Activated T-helper 1 cell treated with anti-CD3 and anti-CD28 coated beads, Interleukin-12 subunit alpha, Interleukin-12 subunit beta, Interleukin-2, Interleukin-4 antibody, amounts not matched to agents 30 ng/mL and 10 ng/mL and 1 ng/mL, durations not matched to agents 14 hours and 24 hours and 36 hours (primary cell): ENCODE data around the gene BARD1. TPM values are rescaled to one million over a fixed set of nuclear protein-coding genes. Genes with fewer than 3 reads are reported as not detected.
"Not testable (repeated sequence)": the region's sequence is repeated elsewhere in the genome, so short reads cannot be mapped to it uniquely, and the experiment has no call there.

ENCODE experiments used
- DNase-seq: peaks from one replicate; pipeline ENCODE4 v3.0.0; 2021; ENCODE audit warnings: low spot score
- H3K27ac Mint-ChIP-seq: one replicate; pipeline ENCODE4 v1.8.0; 2021; ENCODE audit warnings: mild to moderate bottlenecking, mixed read lengths
- H3K27me3 Mint-ChIP-seq: one replicate; pipeline ENCODE4 v1.8.0; 2022; ENCODE audit warnings: mild to moderate bottlenecking, moderate library complexity, mixed read lengths; ENCODE audit not compliant: insufficient read depth
- H3K36me3 Mint-ChIP-seq: one replicate; pipeline ENCODE4 v1.8.0; 2021; ENCODE audit warnings: low read depth, mixed read lengths
- H3K4me1 Mint-ChIP-seq: one replicate; pipeline ENCODE4 v1.8.0; 2021; ENCODE audit warnings: low read depth, mixed read lengths
- H3K4me3 Mint-ChIP-seq: one replicate; pipeline ENCODE4 v1.8.0; 2021; ENCODE audit warnings: mild to moderate bottlenecking, moderate library complexity, mixed read lengths
- H3K9me3 Mint-ChIP-seq: one replicate; pipeline ENCODE4 v1.8.0; 2021; ENCODE audit warnings: mixed read lengths
- intact Hi-C: fragments of 100-400 bp; cut with micrococcal nuclease; formaldehyde crosslinking; loops from one replicate; pipeline ENCODE4 v1.15.1; 2024
- total RNA-seq: library from RNA; stranded (reverse); gene quantifications from 2 replicates; pipeline ENCODE4 v1.2.3, GENCODE V29; 2022

Gene BARD1
- total RNA-seq, 1 donor from 2014 or later: 34.0 TPM

GRCh38 chr2:214747992-214748391, 61.5 kb downstream of the BARD1 start:
- no peak for DNase-seq
- H3K27me3 Mint-ChIP-seq: no peaks in the 10 kb centered on the region
- peaks cover 42% of the 10 kb centered on the region for H3K36me3 Mint-ChIP-seq
- intact Hi-C loops: no loop called here
- no peak overlapping the region for H3K4me3 Mint-ChIP-seq
- H3K27ac Mint-ChIP-seq: no peak overlapping the region
- no peaks in the 10 kb centered on the region for H3K4me1 Mint-ChIP-seq
- no peaks in the 10 kb centered on the region for H3K9me3 Mint-ChIP-seq

GRCh38 chr2:214742119-214742518, 67.4 kb downstream of the BARD1 start:
- peaks cover 13% of the 10 kb centered on the region for H3K4me1 Mint-ChIP-seq
- H3K4me3 Mint-ChIP-seq: no peak overlapping the region
- intact Hi-C loops: no loop called here
- no peak for DNase-seq
- H3K9me3 Mint-ChIP-seq: no peaks in the 10 kb centered on the region
- H3K36me3 Mint-ChIP-seq: peaks cover 35% of the 10 kb centered on the region
- H3K27ac Mint-ChIP-seq: no peak overlapping the region
- H3K27me3 Mint-ChIP-seq: no peaks in the 10 kb centered on the region

GRCh38 chr2:214740867-214741395, 68.6 kb downstream of the BARD1 start:
- no peak overlapping the region for H3K27ac Mint-ChIP-seq
- no peaks in the 10 kb centered on the region for H3K9me3 Mint-ChIP-seq
- H3K36me3 Mint-ChIP-seq: peaks cover 37% of the 10 kb centered on the region
- peaks cover 17% of the 10 kb centered on the region for H3K4me1 Mint-ChIP-seq
- no peak overlapping the region for H3K4me3 Mint-ChIP-seq
- intact Hi-C loops: loop anchor here (2.0 kb wide), 2 partner anchors 14 to 68 kb away; partner anchors contain the start of gene BARD1
- H3K27me3 Mint-ChIP-seq: no peaks in the 10 kb centered on the region
- no peak for DNase-seq

GRCh38 chr2:214737188-214737587, 72.3 kb downstream of the BARD1 start:
- no peak for DNase-seq
- Mint-ChIP-seq H3K27me3 (no peaks in the 10 kb centered on the region), H3K4me3 (no peak overlapping the region), H3K27ac (peak overlapping the region; percentile 5), H3K9me3 (no peaks in the 10 kb centered on the region), H3K4me1 (peaks cover 17% of the 10 kb centered on the region), H3K36me3 (peaks cover 27% of the 10 kb centered on the region)
- intact Hi-C loops: no loop called here

- peaks cover 24% of the 10 kb centered on the region for H3K36me3 Mint-ChIP-seq
- H3K27ac Mint-ChIP-seq: no peak overlapping the region
- H3K9me3 Mint-ChIP-seq: no peaks in the 10 kb centered on the region
- no peak overlapping the region for H3K4me3 Mint-ChIP-seq
- no peaks in the 10 kb centered on the region for H3K4me1 Mint-ChIP-seq
- intact Hi-C loops: no loop called here
- no peaks in the 10 kb centered on the region for H3K27me3 Mint-ChIP-seq
- DNase-seq: no peak
Observed at GRCh38 chr2:214730800-214731407, 78.6 kb downstream of the BARD1 start.

- Mint-ChIP-seq H3K4me3 (no peak overlapping the region), H3K36me3 (peaks cover 22% of the 10 kb centered on the region), H3K27ac (no peak overlapping the region), H3K9me3 (no peaks in the 10 kb centered on the region), H3K4me1 (no peaks in the 10 kb centered on the region), H3K27me3 (no peaks in the 10 kb centered on the region)
- intact Hi-C loops: no loop called here
- no peak for DNase-seq
Observed at GRCh38 chr2:214730248-214730647, 79.2 kb downstream of the BARD1 start.

- Mint-ChIP-seq H3K4me1 (no peaks in the 10 kb centered on the region), H3K9me3 (peaks cover 6% of the 10 kb centered on the region), H3K36me3 (peaks cover 45% of the 10 kb centered on the region), H3K4me3 (no peak overlapping the region), H3K27me3 (no peaks in the 10 kb centered on the region), H3K27ac (no peak overlapping the region)
- intact Hi-C loops: no loop called here
- no peak for DNase-seq
Observed at GRCh38 chr2:214724741-214725140, 84.7 kb downstream of the BARD1 start.

- Mint-ChIP-seq H3K9me3 (peaks cover 11% of the 10 kb centered on the region), H3K36me3 (peaks cover 31% of the 10 kb centered on the region)
- H3K27ac Mint-ChIP-seq, H3K27me3 Mint-ChIP-seq, H3K4me3 Mint-ChIP-seq, intact Hi-C loops, DNase-seq, H3K4me1 Mint-ChIP-seq: not testable (repeated sequence)
Observed at GRCh38 chr2:214717837-214718236, 91.6 kb downstream of the BARD1 start.

GRCh38 chr2:214716811-214717560, 92.5 kb downstream of the BARD1 start:
- Mint-ChIP-seq H3K27me3 (no peaks in the 10 kb centered on the region), H3K4me3 (no peak overlapping the region), H3K27ac (no peak overlapping the region), H3K9me3 (peaks cover 11% of the 10 kb centered on the region), H3K4me1 (no peaks in the 10 kb centered on the region), H3K36me3 (peaks cover 30% of the 10 kb centered on the region)
- intact Hi-C loops: no loop called here
- no peak for DNase-seq

GRCh38 chr2:214715025-214715424, 94.5 kb downstream of the BARD1 start:
- peaks cover 4% of the 10 kb centered on the region for H3K9me3 Mint-ChIP-seq
- H3K27me3 Mint-ChIP-seq: no peaks in the 10 kb centered on the region
- no peak for DNase-seq
- intact Hi-C loops: no loop called here
- no peaks in the 10 kb centered on the region for H3K4me1 Mint-ChIP-seq
- peaks cover 15% of the 10 kb centered on the region for H3K36me3 Mint-ChIP-seq
- no peak overlapping the region for H3K4me3 Mint-ChIP-seq
- no peak overlapping the region for H3K27ac Mint-ChIP-seq

- DNase-seq: no peak
- Mint-ChIP-seq H3K4me1 (no peaks in the 10 kb centered on the region), H3K4me3 (no peak overlapping the region), H3K27ac (no peak overlapping the region), H3K27me3 (no peaks in the 10 kb centered on the region), H3K36me3 (peaks cover 9% of the 10 kb centered on the region), H3K9me3 (peaks cover 2% of the 10 kb centered on the region)
- intact Hi-C loops: no loop called here
Observed at GRCh38 chr2:214713080-214713830, 96.2 kb downstream of the BARD1 start.

GRCh38 chr2:214710729-214711128, 98.8 kb downstream of the BARD1 start:
- no peaks in the 10 kb centered on the region for H3K9me3 Mint-ChIP-seq
- H3K4me1 Mint-ChIP-seq: no peaks in the 10 kb centered on the region
- intact Hi-C loops: no loop called here
- H3K27me3 Mint-ChIP-seq: no peaks in the 10 kb centered on the region
- no peak for DNase-seq
- H3K27ac Mint-ChIP-seq: no peak overlapping the region
- H3K36me3 Mint-ChIP-seq: no peaks in the 10 kb centered on the region
- H3K4me3 Mint-ChIP-seq: no peak overlapping the region

GRCh38 chr2:214706986-214707385, 102.5 kb downstream of the BARD1 start:
- Mint-ChIP-seq H3K36me3 (no peaks in the 10 kb centered on the region), H3K27ac (no peak overlapping the region), H3K9me3 (no peaks in the 10 kb centered on the region), H3K4me1 (no peaks in the 10 kb centered on the region), H3K27me3 (peaks cover 17% of the 10 kb centered on the region), H3K4me3 (no peak overlapping the region)
- DNase-seq: no peak
- intact Hi-C loops: no loop called here
